Stimulated activated CD4-positive, alpha-beta T cell treated with anti-CD3 and anti-CD28 coated beads, Interleukin-2, amount 100 ng/mL, for 24 hours (primary cell): ENCODE data around the gene CCM2.
"Not testable (repeated sequence)": the region's sequence is repeated elsewhere in the genome, so short reads cannot be mapped to it uniquely, and the experiment has no call there.

Experiments
- DNase-seq, 2 donors: peaks; one replicate each; pipeline ENCODE4 v3.0.0-alpha.2; 2020

Gene CCM2

DNA sequence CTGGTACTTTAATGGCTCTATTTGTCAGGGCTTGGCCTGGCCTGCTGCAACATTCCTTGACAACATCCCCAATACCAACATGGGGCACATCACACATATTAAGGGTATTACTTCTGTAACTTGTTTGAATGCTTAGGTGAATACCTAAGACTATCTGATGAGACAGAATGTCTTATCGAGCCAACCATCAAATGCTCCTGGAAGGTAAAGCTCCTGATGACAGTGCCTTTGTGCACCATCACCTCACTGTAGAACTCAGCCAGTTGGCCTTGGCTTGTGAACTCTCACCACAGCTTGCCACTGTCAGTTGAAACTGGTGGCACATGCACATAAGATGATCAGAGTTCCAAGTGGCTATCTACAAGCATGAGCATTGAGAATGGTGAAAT is 17.5 kb upstream of the CCM2 start:
- DNase-seq: no peak

DNA sequence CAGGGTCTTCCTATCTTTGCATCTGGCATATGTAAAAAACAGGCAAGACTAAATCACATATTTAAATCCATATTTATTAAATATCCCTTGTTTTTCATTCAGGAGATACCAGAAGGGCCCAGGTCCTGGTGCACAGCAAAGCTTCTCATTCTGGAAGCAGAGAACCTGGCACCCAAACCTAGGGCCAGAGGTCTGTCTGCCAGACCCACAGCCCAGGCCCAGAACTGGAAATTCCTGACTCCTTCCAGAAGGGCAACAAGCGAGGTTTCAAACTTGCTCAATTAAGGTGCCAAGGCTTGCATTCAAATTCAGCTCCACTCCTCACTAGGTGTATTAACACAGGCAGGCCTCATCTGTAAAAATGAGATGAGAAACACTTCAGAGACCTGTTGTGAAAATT is 17.0 kb upstream of the CCM2 start:
- DNase-seq: no peak

DNA sequence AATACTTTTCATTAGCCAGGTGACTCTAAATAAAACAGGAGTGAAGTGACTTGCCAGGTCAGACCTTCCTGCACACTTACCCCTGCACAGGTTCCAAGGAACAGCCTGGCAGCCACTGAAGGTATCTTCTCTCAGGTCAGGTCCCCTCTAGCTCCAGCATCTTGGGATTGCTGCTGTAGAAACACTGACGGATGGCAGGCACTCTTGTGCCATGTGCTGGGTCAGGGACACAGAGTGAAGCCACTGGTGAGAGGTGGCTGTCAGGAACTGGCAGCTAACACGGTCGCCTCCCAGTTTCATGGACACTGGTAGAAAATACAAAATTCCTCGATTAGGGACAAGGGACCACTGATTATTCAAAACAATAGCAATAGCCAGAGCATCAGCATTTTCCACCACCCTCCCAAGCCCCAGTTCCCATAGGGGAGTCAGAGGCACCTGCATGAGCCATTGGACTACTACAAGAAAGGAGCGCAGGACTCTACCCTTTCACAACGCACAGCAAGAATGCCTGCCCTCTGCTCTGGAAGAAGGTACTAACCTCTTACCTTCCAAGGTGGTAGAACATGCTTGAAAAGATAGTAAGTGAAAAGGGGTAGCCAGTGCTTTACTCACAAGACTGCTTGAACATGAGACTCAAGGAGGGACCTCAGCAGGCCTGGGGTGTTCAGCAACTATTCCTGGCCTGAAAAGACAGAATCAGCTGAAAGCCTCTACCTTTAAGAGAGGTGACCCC is 16.1 kb upstream of the CCM2 start:
- no peak for DNase-seq

DNA sequence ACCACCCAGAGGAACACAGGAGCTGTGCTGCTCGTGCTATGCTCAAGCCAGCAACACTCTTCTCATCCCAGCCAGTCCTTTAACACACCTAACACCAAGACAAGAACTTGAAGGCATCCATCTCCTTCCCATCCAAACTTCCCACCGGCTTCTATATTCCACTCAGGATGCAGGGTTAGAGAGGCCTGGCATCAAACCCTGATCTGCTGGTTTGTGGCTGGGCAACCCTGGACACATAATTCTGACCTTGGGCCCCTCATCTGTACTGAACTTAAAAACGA is 15.6 kb upstream of the CCM2 start:
- DNase-seq: no peak

DNA sequence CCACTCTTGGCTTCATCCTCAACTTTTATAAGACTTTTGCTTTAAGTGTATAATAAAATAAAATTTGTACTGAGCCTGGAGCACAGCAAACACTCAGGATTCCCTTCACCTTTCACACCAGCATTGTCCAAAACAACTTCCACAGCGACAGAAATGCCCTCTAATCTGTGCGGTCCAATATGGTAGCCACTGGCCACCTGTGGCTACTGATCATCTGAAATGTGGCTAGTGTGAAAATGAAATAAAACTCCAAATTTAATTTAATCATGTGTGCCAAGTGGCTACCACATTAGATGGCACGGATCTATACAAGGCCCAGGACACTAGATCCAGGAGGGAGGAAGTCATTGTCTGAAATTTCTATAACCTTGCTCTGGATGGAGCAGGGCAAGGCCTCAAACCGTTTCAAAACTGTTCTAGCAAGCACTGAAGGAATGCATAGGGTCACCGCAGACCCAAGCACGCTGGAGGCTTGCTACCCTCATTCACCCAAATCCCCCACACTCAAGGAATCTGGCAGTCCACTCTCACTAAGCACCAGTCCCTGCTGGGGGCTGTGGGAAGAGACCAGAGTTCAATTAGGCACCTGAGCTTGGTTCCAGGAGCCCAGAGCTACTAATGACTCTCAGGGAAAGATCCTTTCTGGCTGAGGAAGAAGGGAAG is 14.8 kb upstream of the CCM2 start:
- DNase-seq: no peak

DNA sequence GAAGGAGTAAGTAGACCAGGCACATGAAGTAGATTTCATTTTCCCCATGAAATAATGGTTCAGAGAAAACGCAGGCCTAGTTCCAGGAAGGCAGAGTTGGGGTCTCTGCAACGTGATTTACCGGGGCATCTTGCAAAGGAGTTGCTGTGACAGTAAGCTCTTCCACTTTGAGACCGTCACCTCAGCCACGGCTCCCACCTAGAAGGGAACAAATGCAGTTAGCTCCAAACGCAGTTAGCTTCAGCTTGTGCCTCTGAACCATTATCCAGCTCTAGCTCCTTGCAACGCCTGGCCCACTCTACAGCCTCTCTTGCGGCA is 14.1 kb upstream of the CCM2 start:
- no peak for DNase-seq

DNA sequence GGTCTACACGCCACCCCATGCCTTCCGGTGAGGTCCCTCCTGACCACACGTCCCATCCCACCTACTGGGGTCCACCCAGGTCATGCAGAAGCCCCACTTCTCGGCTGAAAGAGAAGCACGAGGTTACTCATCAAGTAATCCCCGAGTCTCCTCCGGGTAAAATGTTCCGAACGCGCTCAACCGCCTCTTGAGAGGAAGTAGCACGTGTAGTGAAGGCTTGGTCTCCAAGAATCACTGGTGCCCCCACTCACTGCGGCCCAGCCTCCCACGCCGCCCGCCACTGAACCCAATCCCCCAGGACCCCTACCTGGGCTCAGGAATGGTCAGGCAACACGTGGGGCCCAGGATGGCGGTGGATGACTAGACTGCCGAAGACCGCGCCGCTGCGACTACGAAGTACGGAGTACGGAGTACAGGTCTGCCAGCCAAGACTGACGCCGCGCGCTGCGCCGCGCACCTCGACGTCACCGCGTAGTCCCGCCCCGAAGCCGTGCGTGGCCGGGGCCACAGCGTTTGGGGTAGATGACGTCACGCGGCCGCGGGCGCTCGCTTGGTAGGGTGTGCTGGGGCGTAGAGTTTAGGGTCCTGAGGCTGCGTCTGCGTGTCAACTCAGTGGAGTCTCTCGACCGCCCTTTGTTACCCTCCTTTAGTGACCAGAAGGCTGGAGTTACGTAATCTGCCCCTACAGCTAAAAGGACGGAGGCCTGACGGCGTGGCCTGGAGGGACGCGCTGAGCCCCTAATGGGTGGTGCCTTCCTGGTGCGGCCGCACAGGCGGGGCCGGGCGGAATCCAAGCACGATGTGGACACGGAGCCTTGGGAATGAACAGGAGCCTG is 13.6 kb upstream of the CCM2 start:
- DNase-seq: peak; percentile 94 to 98

DNA sequence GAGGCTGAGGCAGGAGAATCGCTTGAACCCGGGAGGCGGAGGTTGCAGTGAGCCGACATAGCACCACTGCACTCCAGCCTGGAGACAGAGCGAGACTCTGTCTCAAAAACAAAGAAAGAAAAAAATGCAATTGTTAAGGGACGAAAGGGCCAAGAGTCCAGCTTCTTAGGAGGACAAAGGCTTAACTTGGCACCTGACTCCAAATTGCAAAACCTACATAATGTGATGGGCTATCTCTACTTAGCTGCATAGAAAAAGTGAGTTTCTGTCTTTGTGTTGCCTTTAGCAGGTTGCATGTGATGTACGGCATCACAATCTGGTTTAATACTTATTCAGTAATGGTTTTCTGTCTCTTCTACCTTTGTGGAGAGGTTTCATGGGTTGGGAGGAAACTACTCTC is 12.5 kb upstream of the CCM2 start:
- DNase-seq: no peak

DNA sequence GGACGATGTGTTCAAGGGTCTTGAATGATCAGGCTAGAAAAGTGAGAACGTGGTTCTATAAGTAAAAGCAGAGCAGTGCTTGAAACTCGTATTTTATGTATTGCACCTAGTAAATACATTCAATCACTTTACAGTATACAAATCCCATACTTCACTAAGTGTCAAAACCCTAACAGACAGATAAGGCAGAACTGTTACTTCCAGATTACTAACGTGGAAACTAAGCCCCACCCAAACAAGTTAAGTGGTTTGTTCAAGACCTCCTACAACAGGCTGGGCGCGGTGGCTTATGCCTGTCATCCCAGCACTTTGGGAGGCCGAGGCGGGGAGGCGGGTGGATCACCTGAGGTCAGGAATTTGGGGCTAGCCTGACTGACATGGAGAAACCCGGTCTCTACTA is 12.0 kb upstream of the CCM2 start:
- no peak for DNase-seq

DNA sequence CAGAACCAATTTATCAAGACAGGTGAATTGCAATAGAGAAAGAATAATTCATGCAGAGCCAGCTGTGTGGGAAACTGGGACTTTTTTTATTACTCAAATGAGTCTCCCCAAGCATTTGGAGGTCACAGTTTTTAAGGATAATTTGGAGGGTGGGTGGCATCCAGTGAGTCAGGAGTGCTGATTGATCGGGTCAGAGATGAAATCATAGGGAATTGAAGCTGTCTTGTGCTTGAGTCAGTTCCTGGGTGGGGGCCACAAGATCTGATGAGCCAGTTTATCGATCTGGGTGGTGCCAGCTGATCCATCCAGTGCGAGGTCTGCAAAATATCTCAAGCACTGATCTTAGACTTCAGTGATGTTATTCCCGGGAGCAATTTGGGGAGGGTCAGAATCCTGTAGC is 11.3 kb upstream of the CCM2 start:
- no peak for DNase-seq

DNA sequence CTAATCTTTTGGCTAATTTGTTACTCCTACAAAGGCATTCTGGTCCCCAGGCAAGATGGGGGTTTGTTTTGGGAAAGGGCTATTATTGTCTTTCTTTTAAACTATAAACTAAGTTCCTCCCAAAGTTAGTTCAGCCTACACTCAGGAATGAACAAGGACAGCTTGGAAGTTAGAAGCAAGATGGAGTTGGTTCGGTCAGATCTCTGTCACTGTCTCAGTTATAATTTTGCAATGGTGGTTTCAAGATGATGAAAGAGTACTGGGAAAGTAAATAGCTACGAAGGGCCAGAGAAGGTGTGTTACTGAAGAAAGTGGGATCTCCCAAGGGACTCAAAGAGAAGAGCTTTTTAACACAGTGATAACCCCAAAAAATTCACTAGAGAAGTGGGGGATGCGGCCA is 10.9 kb upstream of the CCM2 start:
- no peak for DNase-seq

DNA sequence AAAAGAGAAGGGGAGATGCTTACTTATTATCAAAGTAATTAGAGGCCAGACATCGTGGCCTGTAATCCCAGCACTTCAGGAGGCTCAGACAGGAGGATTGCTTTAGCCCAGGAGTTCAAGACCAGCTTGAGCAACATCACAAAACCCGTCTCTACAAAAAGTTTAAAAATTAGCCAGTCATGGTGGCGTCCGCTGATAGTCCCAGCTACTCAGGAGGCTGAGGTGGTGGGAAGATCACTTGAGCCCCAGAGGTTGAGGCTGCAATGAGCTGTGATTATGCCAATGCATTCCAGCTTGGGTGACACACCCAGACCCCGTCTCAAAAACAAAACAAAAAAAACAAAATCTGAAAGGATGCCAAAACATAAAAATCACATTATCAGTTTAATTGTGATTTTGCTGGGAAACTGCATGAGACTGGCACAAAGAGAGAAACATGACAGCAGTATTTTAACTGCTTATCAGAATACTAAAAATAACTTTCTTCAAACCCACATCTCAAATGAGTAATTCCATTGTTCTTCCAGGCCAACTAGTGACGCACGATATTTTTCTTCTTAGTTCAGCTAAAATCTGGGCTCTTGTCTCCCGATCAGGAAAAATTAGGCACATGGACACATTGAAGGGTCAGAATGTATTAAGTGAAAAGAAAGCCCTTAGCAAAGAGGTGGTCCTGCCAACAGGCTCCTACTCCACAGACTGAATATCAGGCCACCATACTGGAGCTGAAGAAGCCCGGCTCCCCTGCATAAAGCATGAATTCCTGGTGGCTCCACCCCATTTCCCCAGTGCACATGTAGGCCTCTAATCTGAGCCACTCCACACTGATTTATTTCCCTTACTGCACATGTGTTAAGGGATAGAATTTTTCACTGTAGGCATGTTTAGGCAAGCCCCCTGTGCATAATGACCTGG is 9.6 kb upstream of the CCM2 start:
- DNase-seq: no peak

DNA sequence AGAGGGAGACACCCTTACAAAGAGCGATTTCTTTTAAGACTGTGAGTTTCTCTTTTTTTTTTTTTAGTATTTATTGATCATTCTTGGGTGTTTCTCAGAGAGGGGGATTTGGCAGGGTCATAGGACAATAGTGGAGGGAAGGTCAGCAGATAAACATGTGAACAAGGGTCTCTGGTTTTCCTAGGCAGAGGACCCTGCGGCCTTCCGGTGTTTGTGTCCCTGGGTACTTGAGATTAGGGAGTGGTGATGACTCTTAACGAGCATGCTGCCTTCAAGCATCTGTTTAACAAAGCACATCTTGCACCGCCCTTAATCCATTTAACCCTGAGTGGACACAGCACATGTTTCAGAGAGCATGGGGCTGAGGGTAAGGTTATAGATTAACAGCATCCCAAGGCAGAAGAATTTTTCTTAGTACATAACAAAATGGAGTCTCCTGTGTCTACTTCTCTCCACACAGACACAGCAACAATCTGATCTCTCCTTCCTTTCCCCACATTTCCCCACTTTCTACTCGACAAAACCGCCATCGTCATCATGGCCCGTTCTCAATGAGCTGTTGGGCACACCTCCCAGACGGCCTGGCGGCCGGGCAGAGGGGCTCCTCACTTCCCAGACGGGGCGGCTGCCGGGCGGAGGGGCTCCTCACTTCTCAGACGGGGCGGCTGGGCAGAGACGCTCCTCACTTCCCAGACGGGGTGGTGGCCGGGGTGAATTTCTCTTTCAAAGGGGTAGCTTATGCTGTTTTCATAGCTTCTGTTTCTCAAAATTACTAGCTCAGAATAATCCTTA is 7.8 kb upstream of the CCM2 start:
- DNase-seq: not testable (repeated sequence)

DNA sequence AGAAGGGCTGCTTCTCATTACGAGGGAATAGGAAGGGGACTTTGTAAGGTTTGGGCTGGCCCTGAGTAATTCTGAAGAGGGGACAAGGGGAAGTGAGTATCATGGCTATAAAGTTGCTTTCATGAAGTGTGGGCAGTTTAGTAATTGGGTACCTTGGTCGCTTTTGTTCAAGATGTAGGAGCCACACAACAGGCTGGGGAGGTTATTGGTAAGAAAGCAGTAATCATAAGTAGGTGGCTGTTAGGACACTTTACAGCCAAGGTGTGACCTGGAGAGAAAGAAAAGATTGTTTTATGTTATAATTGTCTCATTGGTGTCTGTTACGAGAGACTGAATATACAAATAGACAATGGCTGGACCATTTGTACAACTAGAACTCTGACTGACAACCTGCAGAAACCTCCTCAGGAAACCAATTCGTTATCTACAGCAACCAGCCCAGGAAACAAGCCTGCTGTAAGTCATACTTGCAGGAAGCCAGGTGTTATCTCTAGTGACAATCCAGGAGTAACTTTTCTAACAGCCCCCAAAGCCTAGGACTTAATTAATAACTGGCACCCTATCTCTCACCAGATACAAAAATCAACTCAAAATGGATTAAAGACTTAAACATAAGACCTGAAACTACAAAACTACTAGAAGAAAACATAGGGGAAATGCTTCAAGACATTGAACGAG is 5.0 kb upstream of the CCM2 start:
- no peak for DNase-seq

DNA sequence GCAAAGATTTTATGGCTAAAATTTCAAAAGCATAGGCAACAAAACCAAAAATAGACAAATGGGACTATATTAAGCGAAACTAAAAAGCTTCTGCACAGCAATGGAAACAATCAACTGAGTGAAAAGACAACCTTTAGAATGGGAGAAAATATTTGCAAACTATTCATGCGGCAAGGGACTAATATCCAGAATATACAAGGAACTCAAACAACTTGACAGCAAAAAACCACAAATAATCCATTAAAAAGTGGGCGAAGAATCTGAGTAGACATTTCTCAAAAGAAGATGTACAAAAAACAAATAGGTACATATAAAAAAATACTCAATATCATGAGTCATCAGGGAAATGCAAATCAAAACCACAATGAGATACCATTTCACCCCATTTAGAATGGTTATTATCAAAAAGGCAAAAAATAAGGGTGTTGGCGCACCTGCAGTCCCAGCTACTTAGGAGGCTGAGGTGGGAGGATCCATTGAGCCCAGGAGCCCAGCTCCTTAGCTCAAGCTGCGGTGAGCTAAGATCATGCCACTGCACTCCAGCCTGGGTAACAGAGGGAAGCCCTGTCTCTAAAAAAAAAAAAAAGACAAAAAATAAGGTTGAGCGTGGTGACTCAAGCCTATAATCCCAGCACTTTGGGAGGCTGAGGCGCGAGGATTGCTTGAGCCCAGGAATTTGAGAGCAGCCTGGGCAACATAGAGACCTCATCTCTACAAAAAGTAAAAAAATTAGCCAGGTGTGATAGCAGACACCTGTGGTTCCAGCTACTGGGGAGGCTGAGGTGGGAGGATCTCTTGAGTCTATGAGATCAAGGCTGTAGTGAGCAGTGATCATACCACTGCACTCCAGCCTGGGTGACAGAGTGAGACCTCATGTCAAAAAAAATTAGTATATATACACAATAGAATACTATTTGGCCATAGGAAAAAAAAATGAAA is 4.2 kb upstream of the CCM2 start:
- no peak for DNase-seq

DNA sequence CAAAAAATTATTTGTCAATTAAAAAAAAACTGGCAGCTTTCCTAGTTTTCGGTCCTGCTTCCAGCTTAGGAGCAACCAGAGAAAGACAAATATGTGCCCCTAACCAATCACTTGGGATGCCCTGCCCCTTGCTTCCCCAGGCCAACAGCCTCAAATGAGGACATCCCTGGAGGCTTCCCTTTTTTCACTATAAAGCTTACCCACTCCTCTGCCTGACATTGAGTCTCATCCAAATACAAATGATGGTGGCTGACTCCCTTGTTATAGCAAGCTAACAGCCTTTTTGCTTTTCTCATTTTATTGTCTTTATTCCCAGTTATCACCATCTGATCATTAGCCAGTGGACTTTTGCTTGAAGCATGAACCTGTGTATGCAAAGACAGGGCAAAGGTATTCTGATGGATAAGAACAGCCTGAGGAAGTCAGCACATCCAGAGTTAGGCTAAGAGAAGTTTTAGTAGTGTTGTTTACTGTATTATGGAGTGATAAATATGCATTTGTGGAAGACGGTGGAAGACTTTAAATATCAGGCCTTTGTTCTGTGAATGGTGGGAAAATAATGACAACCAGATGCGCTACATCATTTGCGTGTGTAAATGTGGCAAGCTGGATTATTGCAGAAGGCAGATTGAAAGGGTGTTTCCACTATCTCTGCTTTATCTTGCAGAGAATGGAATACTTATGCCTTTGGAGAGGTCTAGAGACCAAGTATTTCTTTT is 1.7 kb upstream of the CCM2 start:
- DNase-seq: no peak

DNA sequence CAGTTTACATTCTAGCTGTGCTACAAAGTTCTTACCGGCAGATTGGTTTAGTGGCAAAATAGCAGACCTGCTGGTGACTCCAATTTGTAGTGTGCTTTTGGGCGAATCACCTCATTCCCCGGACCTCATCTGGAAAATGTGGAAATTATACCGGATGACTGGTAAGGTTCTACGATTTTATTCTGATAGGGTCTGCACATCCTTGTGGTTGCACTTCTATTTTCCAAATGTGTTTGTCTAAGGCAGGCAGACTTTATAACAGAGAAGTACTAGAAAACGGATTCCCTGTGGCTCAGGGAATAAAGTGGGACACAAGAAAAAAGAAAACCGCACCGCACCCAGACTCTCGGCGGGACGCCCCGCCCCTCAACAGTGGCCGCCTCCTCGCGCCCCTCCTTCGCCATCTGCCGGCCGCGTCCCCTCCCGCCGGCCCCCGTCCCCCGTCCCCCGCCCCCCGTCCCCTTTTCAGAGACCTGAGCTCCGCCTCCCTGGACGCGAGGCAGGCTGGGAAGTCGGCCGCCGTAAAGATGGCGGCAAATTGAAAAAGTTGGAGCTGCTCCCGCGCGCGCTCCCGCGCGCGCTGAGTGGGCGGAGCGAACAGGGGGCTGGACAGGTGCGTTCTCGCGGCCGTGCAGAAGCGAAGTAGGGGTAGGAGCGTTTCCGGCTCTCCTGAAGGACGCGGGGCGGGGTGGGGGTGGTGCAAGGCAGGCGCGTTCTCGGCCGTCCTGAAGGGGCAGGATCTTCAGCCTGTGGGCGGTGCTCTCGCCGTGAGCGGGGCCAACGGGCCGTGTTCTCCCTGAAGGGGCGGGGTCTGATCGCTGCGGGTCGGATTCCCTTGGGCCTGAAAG is 532 bp upstream of the CCM2 start:
- DNase-seq: peak; percentile 99 to 100

DNA sequence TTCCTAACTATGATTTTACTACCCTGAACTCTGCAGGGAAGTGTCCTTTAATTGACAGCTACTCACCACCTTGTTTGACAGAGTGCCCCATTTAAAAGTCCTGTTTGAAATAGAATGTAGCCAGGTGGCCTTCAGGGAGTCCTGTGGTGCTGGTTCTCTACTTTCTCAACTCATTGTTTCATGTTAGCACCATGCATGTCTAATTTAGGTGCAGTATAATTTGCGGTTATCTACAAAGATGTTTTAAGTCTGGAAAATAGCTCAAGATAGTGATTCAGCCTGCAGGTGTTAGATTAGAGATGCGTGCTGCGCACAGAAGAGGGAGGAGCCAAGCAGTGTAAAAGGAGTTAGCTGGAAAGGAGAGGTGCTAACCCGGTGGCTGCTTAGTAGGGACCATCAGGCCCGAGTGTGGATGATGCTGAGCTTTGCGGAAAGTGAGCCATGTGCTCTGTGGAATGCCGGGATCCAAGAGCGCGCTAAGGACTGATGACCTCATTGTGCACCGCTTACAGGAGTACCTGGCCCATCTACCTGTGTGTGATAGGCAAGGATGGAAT is 1.2 kb downstream of the CCM2 start:
- peak; percentile 70 to 71 for DNase-seq

DNA sequence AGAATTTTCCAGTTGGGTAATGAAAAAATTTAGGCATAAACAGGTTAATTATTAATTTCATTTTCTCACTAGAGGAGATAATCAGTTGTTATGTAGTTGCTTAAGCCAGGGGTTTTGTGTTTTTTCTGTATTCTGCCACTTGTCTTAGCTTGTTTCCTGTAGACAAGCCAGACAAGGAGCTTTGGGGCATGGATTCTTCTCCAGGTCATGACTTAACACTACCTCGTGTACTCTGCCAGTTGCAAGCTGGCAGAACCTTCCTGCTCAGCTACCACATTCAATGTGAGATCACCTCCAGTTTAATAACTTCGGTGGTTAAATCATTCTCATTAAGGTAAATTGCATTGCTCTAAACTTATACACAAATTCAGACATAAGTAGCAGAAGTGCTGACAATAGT is 1.8 kb downstream of the CCM2 start:
- no peak for DNase-seq
